K562 (cell line): ENCODE results near the gene LPGAT1. TPM values are rescaled to one million over a fixed set of nuclear protein-coding genes. Genes with fewer than 3 reads are reported as not detected.

Experiments
- ATF7 ChIP-seq: fragments of 450-650 bp; IDR thresholded peaks from 2 replicates; pipeline ENCODE4 v1.7.1; 2014; ENCODE audit warnings: mild to moderate bottlenecking, moderate library complexity
- LARP7 ChIP-seq: fragments of 450-650 bp; IDR thresholded peaks from 2 replicates; pipeline ENCODE4 v1.6.1; 2016
- NRF1 ChIP-seq, 2 experiments: fragments of 450-650 bp; IDR thresholded peaks in 1 of 2; conservative IDR thresholded peaks in 1 of 2; 2 replicates each; pipeline ENCODE4 v1.6.1; 2014; ENCODE audit warnings: mild to moderate bottlenecking in 2 of 2
- TAF7 ChIP-seq: fragments of 450-650 bp; IDR thresholded peaks from 2 replicates; pipeline ENCODE4 v1.6.1; 2016; ENCODE audit warnings: missing genetic modification characterization, missing compliant biosample characterization
- ZNF584 ChIP-seq: fragments of 200-800 bp; sonication (Bioruptor generic); IDR thresholded peaks from 2 replicates; pipeline ENCODE4 v1.6.1; 2016; ENCODE audit warnings: low read depth, mild to moderate bottlenecking, missing genetic modification characterization, missing compliant biosample characterization
- polyA plus RNA-seq, 8 experiments: library from polyadenylated mRNA; depleted of rRNA in 4 of 8; stranded (reverse) in 5 of 8; unstranded in 3 of 8; fragments of >200 nt; fragmentation: Nextera tagmentation in 2 of 8; fragmentation: Illumina TruSeq in 1 of 8; extraction: Ambion mirVana in 2 of 8; extraction: Trizol in 1 of 8; gene quantifications; 2 replicates each; pipeline versions ENCODE4 v1.2.1 to v1.2.3, GENCODE V29; 2011 to 2014; ENCODE audit warnings: inconsistent platforms in 1 of 8, missing spikeins in 1 of 8
- total RNA-seq, 7 experiments: library from RNA; depleted of rRNA in 6 of 7; stranded (reverse); fragments of >200 nt in 6 of 7; fragmentation: Illumina TruSeq in 2 of 7; extraction: Trizol in 2 of 7; gene quantifications; 2 replicates each; pipeline versions ENCODE4 v1.2.1 to v1.2.3, GENCODE V29; 2011 to 2021; ENCODE audit warnings: low replicate concordance in 1 of 7
- TF ChIP-seq, protein P1 (sequence below): fragments of 450-650 bp; IDR thresholded peaks from 2 replicates; pipeline ENCODE4 v1.6.1; 2016; ENCODE audit warnings: mild to moderate bottlenecking, moderate library complexity
- TF ChIP-seq, protein P2 (sequence below), 2 experiments: IDR thresholded peaks; 2 replicates each; pipeline ENCODE4 v1.6.1; 2011; ENCODE audit warnings: borderline replicate concordance in 1 of 2, control low read depth in 1 of 2, low read depth in 1 of 2, low read length in 1 of 2, mild to moderate bottlenecking in 1 of 2, mixed read lengths in 1 of 2, moderate library complexity in 1 of 2; ENCODE audit not compliant: insufficient read depth in 1 of 2, insufficient read length in 1 of 2, poor library complexity in 1 of 2, severe bottlenecking in 1 of 2; ENCODE audit errors: extremely low read depth in 1 of 2
- TF ChIP-seq, protein P3 (sequence below), 3 experiments: fragments of 200-800 bp in 1 of 3; fragments of 250-450 bp in 1 of 3; fragments of 450-650 bp in 1 of 3; sonication (Bioruptor Pico) in 1 of 3; sonication (Bioruptor generic) in 1 of 3; formaldehyde crosslinking in 1 of 3; IDR thresholded peaks; 2 replicates each; pipeline versions ENCODE4 v1.6.1 to v1.8.0; 2016 to 2022; ENCODE audit warnings: mild to moderate bottlenecking in 2 of 3, missing genetic modification characterization in 2 of 3, missing compliant biosample characterization in 1 of 3, moderate library complexity in 1 of 3

LPGAT1 gene
- total and polyA plus RNA-seq, 9 of the 15 experiments (the other 6 are each of a cell fraction or from before 2014, with no cell fraction given) = 5.7 to 31.4 (median 16.3) TPM

DNA sequence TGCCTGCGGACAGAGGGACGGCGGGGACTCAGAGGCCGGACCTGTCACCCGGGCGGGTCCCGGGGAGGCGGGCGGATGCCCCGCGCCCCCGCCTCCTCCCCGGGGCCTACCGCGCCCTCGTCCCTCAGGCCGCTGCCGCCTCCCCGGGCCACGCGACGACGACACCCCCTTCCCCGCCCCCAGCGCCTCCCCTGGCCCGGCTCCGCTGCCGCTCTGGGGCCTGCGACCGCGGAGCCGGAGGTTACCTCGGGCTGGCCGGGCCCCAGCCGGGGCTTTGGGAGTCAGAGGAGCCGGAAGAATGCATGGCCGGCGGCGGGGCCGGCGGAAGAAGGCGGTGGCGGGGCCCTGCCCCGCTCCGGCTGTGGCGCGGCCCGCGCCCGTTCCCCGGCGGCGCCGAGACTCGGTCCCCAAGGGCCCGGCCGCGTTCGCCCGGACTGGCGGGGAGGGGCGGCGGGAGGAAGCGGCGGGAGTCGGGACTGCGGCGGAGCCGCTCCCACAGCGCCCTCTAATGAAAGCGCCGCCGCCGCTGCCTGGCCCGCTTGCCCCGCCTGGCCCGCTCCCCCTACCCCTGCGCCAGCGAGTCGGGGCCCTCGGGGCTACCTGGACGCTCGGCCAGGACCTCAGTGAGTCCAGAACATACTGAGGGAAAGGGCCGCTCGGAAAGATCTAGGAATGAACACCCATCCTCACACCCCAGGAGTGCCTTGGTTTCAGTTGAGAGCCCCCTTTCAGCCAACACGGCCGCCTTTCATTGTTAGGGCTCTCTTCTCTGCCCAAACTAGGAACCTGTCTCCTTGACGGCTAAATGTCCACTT is at the start of gene LPGAT1 (continued):
- TF ChIP-seq, protein P1, sequence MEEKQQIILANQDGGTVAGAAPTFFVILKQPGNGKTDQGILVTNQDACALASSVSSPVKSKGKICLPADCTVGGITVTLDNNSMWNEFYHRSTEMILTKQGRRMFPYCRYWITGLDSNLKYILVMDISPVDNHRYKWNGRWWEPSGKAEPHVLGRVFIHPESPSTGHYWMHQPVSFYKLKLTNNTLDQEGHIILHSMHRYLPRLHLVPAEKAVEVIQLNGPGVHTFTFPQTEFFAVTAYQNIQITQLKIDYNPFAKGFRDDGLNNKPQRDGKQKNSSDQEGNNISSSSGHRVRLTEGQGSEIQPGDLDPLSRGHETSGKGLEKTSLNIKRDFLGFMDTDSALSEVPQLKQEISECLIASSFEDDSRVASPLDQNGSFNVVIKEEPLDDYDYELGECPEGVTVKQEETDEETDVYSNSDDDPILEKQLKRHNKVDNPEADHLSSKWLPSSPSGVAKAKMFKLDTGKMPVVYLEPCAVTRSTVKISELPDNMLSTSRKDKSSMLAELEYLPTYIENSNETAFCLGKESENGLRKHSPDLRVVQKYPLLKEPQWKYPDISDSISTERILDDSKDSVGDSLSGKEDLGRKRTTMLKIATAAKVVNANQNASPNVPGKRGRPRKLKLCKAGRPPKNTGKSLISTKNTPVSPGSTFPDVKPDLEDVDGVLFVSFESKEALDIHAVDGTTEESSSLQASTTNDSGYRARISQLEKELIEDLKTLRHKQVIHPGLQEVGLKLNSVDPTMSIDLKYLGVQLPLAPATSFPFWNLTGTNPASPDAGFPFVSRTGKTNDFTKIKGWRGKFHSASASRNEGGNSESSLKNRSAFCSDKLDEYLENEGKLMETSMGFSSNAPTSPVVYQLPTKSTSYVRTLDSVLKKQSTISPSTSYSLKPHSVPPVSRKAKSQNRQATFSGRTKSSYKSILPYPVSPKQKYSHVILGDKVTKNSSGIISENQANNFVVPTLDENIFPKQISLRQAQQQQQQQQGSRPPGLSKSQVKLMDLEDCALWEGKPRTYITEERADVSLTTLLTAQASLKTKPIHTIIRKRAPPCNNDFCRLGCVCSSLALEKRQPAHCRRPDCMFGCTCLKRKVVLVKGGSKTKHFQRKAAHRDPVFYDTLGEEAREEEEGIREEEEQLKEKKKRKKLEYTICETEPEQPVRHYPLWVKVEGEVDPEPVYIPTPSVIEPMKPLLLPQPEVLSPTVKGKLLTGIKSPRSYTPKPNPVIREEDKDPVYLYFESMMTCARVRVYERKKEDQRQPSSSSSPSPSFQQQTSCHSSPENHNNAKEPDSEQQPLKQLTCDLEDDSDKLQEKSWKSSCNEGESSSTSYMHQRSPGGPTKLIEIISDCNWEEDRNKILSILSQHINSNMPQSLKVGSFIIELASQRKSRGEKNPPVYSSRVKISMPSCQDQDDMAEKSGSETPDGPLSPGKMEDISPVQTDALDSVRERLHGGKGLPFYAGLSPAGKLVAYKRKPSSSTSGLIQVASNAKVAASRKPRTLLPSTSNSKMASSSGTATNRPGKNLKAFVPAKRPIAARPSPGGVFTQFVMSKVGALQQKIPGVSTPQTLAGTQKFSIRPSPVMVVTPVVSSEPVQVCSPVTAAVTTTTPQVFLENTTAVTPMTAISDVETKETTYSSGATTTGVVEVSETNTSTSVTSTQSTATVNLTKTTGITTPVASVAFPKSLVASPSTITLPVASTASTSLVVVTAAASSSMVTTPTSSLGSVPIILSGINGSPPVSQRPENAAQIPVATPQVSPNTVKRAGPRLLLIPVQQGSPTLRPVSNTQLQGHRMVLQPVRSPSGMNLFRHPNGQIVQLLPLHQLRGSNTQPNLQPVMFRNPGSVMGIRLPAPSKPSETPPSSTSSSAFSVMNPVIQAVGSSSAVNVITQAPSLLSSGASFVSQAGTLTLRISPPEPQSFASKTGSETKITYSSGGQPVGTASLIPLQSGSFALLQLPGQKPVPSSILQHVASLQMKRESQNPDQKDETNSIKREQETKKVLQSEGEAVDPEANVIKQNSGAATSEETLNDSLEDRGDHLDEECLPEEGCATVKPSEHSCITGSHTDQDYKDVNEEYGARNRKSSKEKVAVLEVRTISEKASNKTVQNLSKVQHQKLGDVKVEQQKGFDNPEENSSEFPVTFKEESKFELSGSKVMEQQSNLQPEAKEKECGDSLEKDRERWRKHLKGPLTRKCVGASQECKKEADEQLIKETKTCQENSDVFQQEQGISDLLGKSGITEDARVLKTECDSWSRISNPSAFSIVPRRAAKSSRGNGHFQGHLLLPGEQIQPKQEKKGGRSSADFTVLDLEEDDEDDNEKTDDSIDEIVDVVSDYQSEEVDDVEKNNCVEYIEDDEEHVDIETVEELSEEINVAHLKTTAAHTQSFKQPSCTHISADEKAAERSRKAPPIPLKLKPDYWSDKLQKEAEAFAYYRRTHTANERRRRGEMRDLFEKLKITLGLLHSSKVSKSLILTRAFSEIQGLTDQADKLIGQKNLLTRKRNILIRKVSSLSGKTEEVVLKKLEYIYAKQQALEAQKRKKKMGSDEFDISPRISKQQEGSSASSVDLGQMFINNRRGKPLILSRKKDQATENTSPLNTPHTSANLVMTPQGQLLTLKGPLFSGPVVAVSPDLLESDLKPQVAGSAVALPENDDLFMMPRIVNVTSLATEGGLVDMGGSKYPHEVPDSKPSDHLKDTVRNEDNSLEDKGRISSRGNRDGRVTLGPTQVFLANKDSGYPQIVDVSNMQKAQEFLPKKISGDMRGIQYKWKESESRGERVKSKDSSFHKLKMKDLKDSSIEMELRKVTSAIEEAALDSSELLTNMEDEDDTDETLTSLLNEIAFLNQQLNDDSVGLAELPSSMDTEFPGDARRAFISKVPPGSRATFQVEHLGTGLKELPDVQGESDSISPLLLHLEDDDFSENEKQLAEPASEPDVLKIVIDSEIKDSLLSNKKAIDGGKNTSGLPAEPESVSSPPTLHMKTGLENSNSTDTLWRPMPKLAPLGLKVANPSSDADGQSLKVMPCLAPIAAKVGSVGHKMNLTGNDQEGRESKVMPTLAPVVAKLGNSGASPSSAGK = peak; percentile 31; the same call in 1 of the 2 replicates
- TF ChIP-seq, protein P2, sequence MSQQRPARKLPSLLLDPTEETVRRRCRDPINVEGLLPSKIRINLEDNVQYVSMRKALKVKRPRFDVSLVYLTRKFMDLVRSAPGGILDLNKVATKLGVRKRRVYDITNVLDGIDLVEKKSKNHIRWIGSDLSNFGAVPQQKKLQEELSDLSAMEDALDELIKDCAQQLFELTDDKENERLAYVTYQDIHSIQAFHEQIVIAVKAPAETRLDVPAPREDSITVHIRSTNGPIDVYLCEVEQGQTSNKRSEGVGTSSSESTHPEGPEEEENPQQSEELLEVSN (IDR thresholded peaks at IDR 0.05; ENCODE audit: borderline replicate concordance in 1 of 2, extremely low read depth in 1 of 2, insufficient read depth in 1 of 2, insufficient read length in 1 of 2, low read depth in 1 of 2, low read length in 1 of 2, poor library complexity in 1 of 2, severe bottlenecking in 1 of 2) = peak; percentile 70 to 94
- TF ChIP-seq TAF7 (tag) (no peak), ATF7 (peak; percentile 32; the same call in 1 of the 2 replicates), ZNF584 (CRISPR knock-in tag) (no peak), NRF1 (conservative IDR thresholded peaks at IDR 0.05 in 1 of 2, IDR thresholded peaks at IDR 0.05 in 1 of 2) (peak; percentile 36 to 64; a peak in 3 of 4 replicates), LARP7 (no peak)
- TF ChIP-seq, protein P3, sequence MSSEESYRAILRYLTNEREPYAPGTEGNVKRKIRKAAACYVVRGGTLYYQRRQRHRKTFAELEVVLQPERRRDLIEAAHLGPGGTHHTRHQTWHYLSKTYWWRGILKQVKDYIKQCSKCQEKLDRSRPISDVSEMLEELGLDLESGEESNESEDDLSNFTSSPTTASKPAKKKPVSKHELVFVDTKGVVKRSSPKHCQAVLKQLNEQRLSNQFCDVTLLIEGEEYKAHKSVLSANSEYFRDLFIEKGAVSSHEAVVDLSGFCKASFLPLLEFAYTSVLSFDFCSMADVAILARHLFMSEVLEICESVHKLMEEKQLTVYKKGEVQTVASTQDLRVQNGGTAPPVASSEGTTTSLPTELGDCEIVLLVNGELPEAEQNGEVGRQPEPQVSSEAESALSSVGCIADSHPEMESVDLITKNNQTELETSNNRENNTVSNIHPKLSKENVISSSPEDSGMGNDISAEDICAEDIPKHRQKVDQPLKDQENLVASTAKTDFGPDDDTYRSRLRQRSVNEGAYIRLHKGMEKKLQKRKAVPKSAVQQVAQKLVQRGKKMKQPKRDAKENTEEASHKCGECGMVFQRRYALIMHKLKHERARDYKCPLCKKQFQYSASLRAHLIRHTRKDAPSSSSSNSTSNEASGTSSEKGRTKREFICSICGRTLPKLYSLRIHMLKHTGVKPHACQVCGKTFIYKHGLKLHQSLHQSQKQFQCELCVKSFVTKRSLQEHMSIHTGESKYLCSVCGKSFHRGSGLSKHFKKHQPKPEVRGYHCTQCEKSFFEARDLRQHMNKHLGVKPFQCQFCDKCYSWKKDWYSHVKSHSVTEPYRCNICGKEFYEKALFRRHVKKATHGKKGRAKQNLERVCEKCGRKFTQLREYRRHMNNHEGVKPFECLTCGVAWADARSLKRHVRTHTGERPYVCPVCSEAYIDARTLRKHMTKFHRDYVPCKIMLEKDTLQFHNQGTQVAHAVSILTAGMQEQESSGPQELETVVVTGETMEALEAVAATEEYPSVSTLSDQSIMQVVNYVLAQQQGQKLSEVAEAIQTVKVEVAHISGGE (CRISPR knock-in tag; IDR thresholded peaks at IDR 0.05) = peak in 1 of 3 experiments; percentile 86; a peak in 3 of 6 replicates
